Measurements from ENCODE around the gene SLC22A16. TPM values are rescaled to one million over a fixed set of nuclear protein-coding genes. Genes with fewer than 3 reads are reported as not detected.

The SLC22A16 gene
- total and polyA plus RNA-seq, 2 donors (not counting 1 experiment from before 2014, with no cell fraction given), result not detected

GRCh38 chr6:110447761-110448160, 28.7 kb downstream of the SLC22A16 start:
- Histone ChIP-seq H4K20me1 (ENCODE audit: control insufficient read depth, extremely low read depth, insufficient read depth, low read length) (no peaks in the 10 kb centered on the region), H3K4me2 (ENCODE audit: extremely low read depth, insufficient read depth, low read length) (no peak overlapping the region)

GRCh38 chr6:110446405-110446804, 30.0 kb downstream of the SLC22A16 start:
- H2AFZ ChIP-seq (ENCODE audit: low read length), result no peak overlapping the region
- H3K9me3 ChIP-seq (ENCODE audit: control insufficient read depth, insufficient read depth, low read depth, low read length), result no peaks in the 10 kb centered on the region
- peaks cover 3% of the 10 kb centered on the region for H3K27me3 ChIP-seq (ENCODE audit: control insufficient read depth, insufficient read depth, low read length)
- no peak overlapping the region for H3K27ac ChIP-seq (ENCODE audit: insufficient read depth, low read length)
- H3K36me3 ChIP-seq (ENCODE audit: control insufficient read depth, insufficient read depth, low read length), result no peaks in the 10 kb centered on the region
- H4K20me1 ChIP-seq (ENCODE audit: control insufficient read depth, extremely low read depth, insufficient read depth, low read length), result no peaks in the 10 kb centered on the region
- H3K4me2 ChIP-seq (ENCODE audit: extremely low read depth, insufficient read depth, low read length), result no peak overlapping the region
- no peaks in the 10 kb centered on the region for H3K79me2 ChIP-seq (ENCODE audit: control insufficient read depth, insufficient read depth, low read length)
- H3K4me1 ChIP-seq (ENCODE audit: control insufficient read depth, extremely low read depth, insufficient read depth, low read length), result no peaks in the 10 kb centered on the region
- no peak overlapping the region for H3K9ac ChIP-seq (ENCODE audit: insufficient read depth, low read length)
- no peak for DNase-seq (ENCODE audit: low read depth in 2 of 2)
- no peak overlapping the region for H3K4me3 ChIP-seq (replicated peaks in 1 of 4; ENCODE audit: control extremely low read depth in 1 of 4, insufficient read depth in 1 of 4, low read depth in 3 of 4, low read length in 4 of 4)
- TF ChIP-seq EZH2 (IDR thresholded peaks at IDR 0.05; ENCODE audit: low read length, missing control alignments) (no peak), CTCF (conservative IDR thresholded peaks at IDR 0.05 in 1 of 2, IDR thresholded peaks at IDR 0.05 in 1 of 2; ENCODE audit: low read depth in 1 of 2, low read length in 2 of 2) (no peak)

More at GRCh38 chr6:110447761-110448160, 28.7 kb downstream of the SLC22A16 start:
- Histone ChIP-seq H3K9ac (ENCODE audit: insufficient read depth, low read length) (no peak overlapping the region), H3K4me3 (replicated peaks in 1 of 4; ENCODE audit: control extremely low read depth in 1 of 4, insufficient read depth in 1 of 4, low read depth in 3 of 4, low read length in 4 of 4) (no peak overlapping the region), H3K27ac (ENCODE audit: insufficient read depth, low read length) (no peak overlapping the region), H3K79me2 (ENCODE audit: control insufficient read depth, insufficient read depth, low read length) (no peaks in the 10 kb centered on the region), H3K36me3 (ENCODE audit: control insufficient read depth, insufficient read depth, low read length) (no peaks in the 10 kb centered on the region), H3K9me3 (ENCODE audit: control insufficient read depth, insufficient read depth, low read depth, low read length) (no peaks in the 10 kb centered on the region), H3K4me1 (ENCODE audit: control insufficient read depth, extremely low read depth, insufficient read depth, low read length) (no peaks in the 10 kb centered on the region), H2AFZ (ENCODE audit: low read length) (no peak overlapping the region), H3K27me3 (ENCODE audit: control insufficient read depth, insufficient read depth, low read length) (peaks cover 3% of the 10 kb centered on the region)
- TF ChIP-seq CTCF (conservative IDR thresholded peaks at IDR 0.05 in 1 of 2, IDR thresholded peaks at IDR 0.05 in 1 of 2; ENCODE audit: low read depth in 1 of 2, low read length in 2 of 2) (no peak), EZH2 (IDR thresholded peaks at IDR 0.05; ENCODE audit: low read length, missing control alignments) (no peak)
- DNase-seq (ENCODE audit: low read depth in 2 of 2), result no peak

GRCh38 chr6:110440026-110440425, 36.4 kb downstream of the SLC22A16 start:
- no peak overlapping the region for H2AFZ ChIP-seq (ENCODE audit: low read length)
- no peak for DNase-seq (ENCODE audit: low read depth in 2 of 2)

More at GRCh38 chr6:110440026-110440425, 36.4 kb downstream of the SLC22A16 start:
- Histone ChIP-seq H3K27ac (ENCODE audit: insufficient read depth, low read length) (no peak overlapping the region), H3K4me2 (ENCODE audit: extremely low read depth, insufficient read depth, low read length) (no peak overlapping the region), H3K36me3 (ENCODE audit: control insufficient read depth, insufficient read depth, low read length) (no peaks in the 10 kb centered on the region), H3K4me1 (ENCODE audit: control insufficient read depth, extremely low read depth, insufficient read depth, low read length) (no peaks in the 10 kb centered on the region), H3K79me2 (ENCODE audit: control insufficient read depth, insufficient read depth, low read length) (no peaks in the 10 kb centered on the region), H3K9ac (ENCODE audit: insufficient read depth, low read length) (no peak overlapping the region), H4K20me1 (ENCODE audit: control insufficient read depth, extremely low read depth, insufficient read depth, low read length) (no peaks in the 10 kb centered on the region), H3K4me3 (replicated peaks in 1 of 4; ENCODE audit: control extremely low read depth in 1 of 4, insufficient read depth in 1 of 4, low read depth in 3 of 4, low read length in 4 of 4) (no peak overlapping the region), H3K9me3 (ENCODE audit: control insufficient read depth, insufficient read depth, low read depth, low read length) (no peaks in the 10 kb centered on the region), H3K27me3 (ENCODE audit: control insufficient read depth, insufficient read depth, low read length) (no peaks in the 10 kb centered on the region)
- no peak for TF ChIP-seq CTCF (conservative IDR thresholded peaks at IDR 0.05 in 1 of 2, IDR thresholded peaks at IDR 0.05 in 1 of 2; ENCODE audit: low read depth in 1 of 2, low read length in 2 of 2)
- no peak for TF ChIP-seq EZH2 (IDR thresholded peaks at IDR 0.05; ENCODE audit: low read length, missing control alignments)

All from fibroblast of lung (primary cell).